H1 (cell line): ENCODE data around the gene MARCHF10. TPM values are rescaled to one million over a fixed set of nuclear protein-coding genes. Genes with fewer than 3 reads are reported as not detected.

Experiments
- CTCF ChIA-PET: fragments of 300-600 bp; sonication (Branson Sonifier 250); formaldehyde crosslinking; loops from one replicate; lab custom pipeline; 2021; ENCODE audit not compliant: partially characterized antibody; lab: Charles Lee
- POLR2A ChIA-PET: fragments of 300-600 bp; sonication (Branson Sonifier 250); formaldehyde crosslinking; loops from one replicate; lab custom pipeline; 2021; ENCODE audit warnings: inconsistent platforms; ENCODE audit not compliant: partially characterized antibody; lab: Charles Lee
- DNase-seq, 2 experiments: peaks; one replicate each; pipeline versions ENCODE4 v3.0.0 to v3.0.0-alpha.2; 2010 to 2022; ENCODE audit warnings: low spot score in 2 of 2, low read depth in 1 of 2, mixed read lengths in 1 of 2
- FAIRE-seq: peaks from 2 replicates; lab custom pipeline; 2011; peaks lifted over from hg19 to GRCh38; lab: Jason Lieb, UNC
- H2AFZ ChIP-seq: 2 replicates; pipeline ENCODE4 v1.8.1; 2012; ENCODE audit warnings: low read length, inconsistent platforms
- H2AK5ac ChIP-seq: 2 replicates; pipeline ENCODE4 v1.6.1; 2013; ENCODE audit warnings: low read depth, low read length
- H2BK120ac ChIP-seq: replicated peaks from 2 replicates; pipeline ENCODE3; 2013; ENCODE audit warnings: low read depth, low read length, inconsistent platforms
- H2BK12ac ChIP-seq: 2 replicates; pipeline ENCODE4 v1.6.1; 2013; ENCODE audit warnings: low read depth, low read length
- H2BK15ac ChIP-seq: 2 replicates; pipeline ENCODE4 v1.6.1; 2013; ENCODE audit warnings: low read length
- H2BK20ac ChIP-seq: 2 replicates; pipeline ENCODE4 v1.6.1; 2013; ENCODE audit warnings: low read length
- H2BK5ac ChIP-seq: 2 replicates; pipeline ENCODE4 v1.6.1; 2013; ENCODE audit warnings: low read depth, low read length
- H3K14ac ChIP-seq: 2 replicates; pipeline ENCODE4 v1.6.1; 2013; ENCODE audit warnings: inconsistent platforms; ENCODE audit not compliant: insufficient read length
- H3K18ac ChIP-seq: 2 replicates; pipeline ENCODE4 v1.6.1; 2013; ENCODE audit warnings: low read length; ENCODE audit errors: extremely low read depth
- H3K23ac ChIP-seq: 2 replicates; pipeline ENCODE4 v1.6.1; 2013; ENCODE audit warnings: inconsistent platforms; ENCODE audit not compliant: insufficient read length
- H3K23me2 ChIP-seq: 2 replicates; pipeline ENCODE4 v1.6.1; 2013; ENCODE audit warnings: low read depth, low read length
- H3K27ac ChIP-seq: 2 replicates; pipeline ENCODE4 v1.6.1; 2011; ENCODE audit warnings: low read depth, low read length, inconsistent platforms
- H3K27me3 ChIP-seq, 4 experiments: replicated peaks in 1 of 4; 1 replicate in 1 of 4; 2 replicates in 3 of 4; pipeline versions ENCODE4 v1.6.1 to v1.8.1; 2011 to 2013; ENCODE audit warnings: low read length in 3 of 4, mild to moderate bottlenecking in 3 of 4, inconsistent platforms in 2 of 4, mixed read lengths in 2 of 4, moderate library complexity in 1 of 4; ENCODE audit not compliant: control insufficient read depth in 3 of 4, insufficient read depth in 3 of 4; ENCODE audit errors: extremely low read depth in 1 of 4
- H3K36me3 ChIP-seq, 4 experiments: 2 replicates each; pipeline versions ENCODE4 v1.6.1 to v1.8.1; 2011 to 2013; ENCODE audit warnings: mild to moderate bottlenecking in 4 of 4, low read length in 3 of 4, moderate library complexity in 2 of 4, control low read depth in 1 of 4, inconsistent platforms in 1 of 4; ENCODE audit not compliant: insufficient read depth in 4 of 4, control insufficient read depth in 2 of 4
- H3K4ac ChIP-seq: replicated peaks from 2 replicates; pipeline ENCODE3; 2013; ENCODE audit warnings: low read length, low read depth, mixed read lengths, inconsistent platforms; ENCODE audit not compliant: insufficient read length
- H3K4me1 ChIP-seq, 4 experiments: replicated peaks in 1 of 4; 1 replicate in 1 of 4; 2 replicates in 3 of 4; pipeline versions ENCODE4 v1.6.1 to v1.8.1; 2011 to 2013; ENCODE audit warnings: low read length in 3 of 4, inconsistent platforms in 2 of 4, mixed read lengths in 1 of 4; ENCODE audit not compliant: insufficient read depth in 4 of 4, control insufficient read depth in 3 of 4
- H3K4me2 ChIP-seq, 2 experiments: 2 replicates each; pipeline versions ENCODE4 v1.6.1 to v1.8.1; 2011 to 2013; ENCODE audit warnings: low read depth in 2 of 2, low read length in 2 of 2, control low read depth in 1 of 2, inconsistent platforms in 1 of 2, mild to moderate bottlenecking in 1 of 2; ENCODE audit not compliant: insufficient read depth in 1 of 2
- H3K4me3 ChIP-seq, 4 experiments: fragments of 200-600, 300-600 bp in 1 of 4; sonication (generic), shearing (Covaris generic), sonication (Bioruptor Twin) in 1 of 4; 2 replicates each; pipeline versions ENCODE4 v1.5.1 to v1.8.1; 2011 to 2016; ENCODE audit warnings: low read length in 4 of 4, low read depth in 3 of 4, control low read depth in 2 of 4, inconsistent platforms in 2 of 4, mild to moderate bottlenecking in 2 of 4, mixed read lengths in 1 of 4, moderate library complexity in 1 of 4; ENCODE audit not compliant: insufficient read depth in 2 of 4; ENCODE audit errors: extremely low read depth in 1 of 4
- H3K56ac ChIP-seq: replicated peaks from 2 replicates; pipeline ENCODE3; 2013; ENCODE audit warnings: low read depth, mild to moderate bottlenecking, mixed read lengths, low read length, inconsistent platforms; ENCODE audit not compliant: insufficient read length
- H3K79me1 ChIP-seq: 2 replicates; pipeline ENCODE4 v1.6.1; 2013; ENCODE audit warnings: low read depth, low read length, control low read depth
- H3K79me2 ChIP-seq, 2 experiments: 2 replicates each; pipeline versions ENCODE4 v1.6.1 to v1.8.1; 2012 to 2013; ENCODE audit warnings: low read length in 2 of 2, mild to moderate bottlenecking in 2 of 2, inconsistent platforms in 1 of 2; ENCODE audit not compliant: insufficient read depth in 2 of 2, control insufficient read depth in 1 of 2
- H3K9ac ChIP-seq, 4 experiments: replicated peaks in 1 of 4; 1 replicate in 1 of 4; 2 replicates in 3 of 4; pipeline versions ENCODE4 v1.6.1 to v1.8.1; 2011 to 2013; ENCODE audit warnings: low read depth in 3 of 4, low read length in 3 of 4, control low read depth in 2 of 4, mild to moderate bottlenecking in 2 of 4, moderate library complexity in 2 of 4, inconsistent platforms in 1 of 4; ENCODE audit errors: extremely low read depth in 1 of 4
- H3K9me3 ChIP-seq, 2 experiments: 2 replicates each; pipeline versions ENCODE4 v1.6.1 to v1.8.1; 2012 to 2013; ENCODE audit warnings: mild to moderate bottlenecking in 2 of 2, moderate library complexity in 2 of 2, control low read depth in 1 of 2, inconsistent platforms in 1 of 2, low read depth in 1 of 2, low read length in 1 of 2, mixed read lengths in 1 of 2; ENCODE audit not compliant: insufficient read depth in 2 of 2
- H4K20me1 ChIP-seq, 2 experiments: replicated peaks in 1 of 2; 2 replicates each; pipeline versions ENCODE3 to v1.8.1; 2011 to 2013; ENCODE audit warnings: inconsistent platforms in 2 of 2, low read length in 2 of 2, mild to moderate bottlenecking in 1 of 2; ENCODE audit not compliant: insufficient read depth in 2 of 2, control insufficient read depth in 1 of 2
- H4K5ac ChIP-seq: 2 replicates; pipeline ENCODE4 v1.6.1; 2013; ENCODE audit warnings: low read length, low read depth, mixed read lengths, inconsistent platforms; ENCODE audit not compliant: insufficient read length
- H4K8ac ChIP-seq: 2 replicates; pipeline ENCODE4 v1.8.0; 2013; ENCODE audit warnings: mild to moderate bottlenecking, moderate library complexity, low read length, inconsistent platforms; ENCODE audit not compliant: insufficient read depth; ENCODE audit errors: extremely low read depth
- H4K91ac ChIP-seq: replicated peaks from 2 replicates; pipeline ENCODE3; 2013; ENCODE audit warnings: low read length, mixed read lengths, inconsistent platforms; ENCODE audit not compliant: insufficient read length
- ASH2L ChIP-seq: fragments of 200-600, 300-600 bp; sonication (generic); IDR thresholded peaks from one replicate; pipeline ENCODE4 v1.7.1; 2017; ENCODE audit warnings: low read length
- JUN ChIP-seq: IDR thresholded peaks from 2 replicates; pipeline ENCODE4 v1.6.1; 2011; ENCODE audit warnings: low read depth, mild to moderate bottlenecking, improper control_type of control experiment, low read length
- WGBS, 2 experiments: shearing (Covaris generic) in 1 of 2; methylation state at CpG; one replicate each; pipeline versions ENCODE4 v1.1.6 to v1.1.7; 2013 to 2015; ENCODE audit warnings: low lambda C conversion rate in 2 of 2, mixed read lengths in 2 of 2, inconsistent platforms in 1 of 2, low coverage in 1 of 2, missing lambda C conversion rate in 1 of 2; ENCODE audit not compliant: insufficient replicate concordance in 2 of 2, insufficient coverage in 1 of 2, insufficient read length in 1 of 2; ENCODE audit errors: extremely low coverage in 1 of 2, missing lambda C conversion rate in 1 of 2; 5-methylcytosine and 5-hydroxymethylcytosine counted together
- polyA plus RNA-seq, 7 experiments: library from polyadenylated mRNA; depleted of rRNA in 3 of 7; stranded (reverse) in 5 of 7; unstranded in 2 of 7; fragments of >200 nt in 5 of 7; fragments of 200-250 nt in 2 of 7; gene quantifications; 1 replicate in 5 of 7; 2 replicates in 1 of 7; 4 replicates in 1 of 7; pipeline versions ENCODE4 v1.2.1 to v1.2.3, GENCODE V29; 2011 to 2013; ENCODE audit warnings: missing spikeins in 2 of 7, mixed read lengths in 2 of 7
- total RNA-seq: library from RNA; stranded (reverse); fragmentation: NEBNext Ultra II Directional; extraction: Animal tissue kit (Norgen Biotek cat#: 25700); gene quantifications from 2 replicates; pipeline ENCODE4 v1.2.1, GENCODE V29; 2021

Gene MARCHF10
- total and polyA plus RNA-seq, 2 of the 8 experiments (the other 6 are each of a cell fraction or from before 2014, with no cell fraction given) = 0.48 to 0.73 TPM

DNA sequence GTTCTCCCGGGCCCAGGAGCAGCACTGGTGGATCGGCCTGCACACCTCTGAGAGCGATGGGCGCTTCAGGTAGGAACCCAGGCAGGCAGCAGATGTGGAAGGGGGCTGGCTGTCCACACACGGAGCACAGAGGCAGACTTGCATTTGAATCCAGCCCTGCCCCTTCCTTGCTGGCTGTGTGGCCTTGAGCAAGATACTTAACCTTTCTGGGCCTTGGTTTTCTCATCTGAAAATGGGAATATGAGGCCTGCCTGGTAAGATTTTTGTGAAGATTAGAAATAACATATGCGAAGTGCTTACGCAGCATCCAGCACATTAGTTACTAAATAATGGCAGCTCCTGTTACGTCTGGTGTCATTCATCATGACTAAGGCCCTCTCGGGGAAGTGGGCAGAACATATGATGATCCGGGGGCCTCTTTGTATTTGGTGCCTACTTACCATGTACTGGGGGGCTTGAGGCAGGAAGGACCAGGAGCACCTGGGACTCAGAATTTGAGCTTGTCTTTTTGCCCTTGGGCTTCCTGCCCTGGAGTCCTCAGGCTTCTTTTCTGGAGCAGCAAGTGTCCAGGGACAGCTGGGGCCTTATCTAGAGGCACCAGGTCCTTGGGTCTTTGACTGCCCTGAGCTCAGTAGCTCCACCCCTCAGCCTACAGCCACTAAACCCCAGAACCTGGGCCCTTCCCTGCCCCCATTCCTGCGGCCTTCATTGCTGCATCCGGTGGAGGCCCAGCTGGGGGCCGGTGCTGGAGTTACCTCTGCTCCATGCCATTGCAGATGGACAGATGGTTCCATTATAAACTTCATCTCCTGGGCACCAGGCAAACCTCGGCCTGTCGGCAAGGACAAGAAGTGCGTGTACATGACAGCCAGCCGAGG is 126.8 kb downstream of the MARCHF10 start:
- Histone ChIP-seq H3K23ac (no peak overlapping the region), H3K4me1 (peaks cover 0 to 4% (median 0%) of the 10 kb centered on the region in 4 experiments; a peak in 2 of 7 replicates), H3K27me3 (no peaks in the 10 kb centered on the region), H3K23me2 (no peaks in the 10 kb centered on the region), H3K56ac (no peak overlapping the region), H3K14ac (no peak overlapping the region), H2BK15ac (no peak overlapping the region), H3K36me3 (peaks cover 0 to 7% (median 3%) of the 10 kb centered on the region in 4 experiments; a peak in 3 of 8 replicates), H3K9me3 (peaks cover 0 to 3% of the 10 kb centered on the region in 2 experiments; a peak in 2 of 4 replicates), H2BK120ac (no peak overlapping the region), H2AFZ (no peak overlapping the region), H3K9ac (no peak overlapping the region), H3K27ac (no peak overlapping the region), H4K8ac (no peak overlapping the region), H4K5ac (no peak overlapping the region), H3K4me3 (no peak overlapping the region), H3K18ac (no peak overlapping the region), H3K4ac (no peak overlapping the region), H2AK5ac (no peak overlapping the region), H3K4me2 (no peak overlapping the region), H2BK20ac (no peak overlapping the region), H3K79me1 (no peaks in the 10 kb centered on the region), H3K79me2 (no peaks in the 10 kb centered on the region), H2BK5ac (no peak overlapping the region), H4K20me1 (peaks cover 0 to 2% of the 10 kb centered on the region in 2 experiments), H2BK12ac (no peak overlapping the region), H4K91ac (no peak overlapping the region)
- no peak for DNase-seq
- 95% methylated on average over 17 of the region's 17 CpGs; no CpG with 5 or more reads in 1 of the 2 experiments for WGBS, 2 experiments
- ChIA-PET POLR2A (interaction anchor here (0.7 to 1.4 kb wide), 2 partner anchors 9 to 13 kb away, joined by 3 read pairs; no protein-coding TSS in a partner anchor), CTCF (interaction anchor here (1.1 to 3.7 kb wide), 6 partner anchors 9 to 314 kb away, joined by 3 to 20 read pairs (median 4); no protein-coding TSS in a partner anchor)
- no peak for FAIRE-seq
- no peak for TF ChIP-seq ASH2L
- TF ChIP-seq JUN = no peak
